HFF-Myc (cell line): ENCODE measurements around the gene RALGAPA2.

Source experiments
- DNase-seq: peaks from one replicate; pipeline ENCODE4 v3.0.0-alpha.2; 2011; ENCODE audit warnings: low read depth; ENCODE audit errors: extremely low read depth
- H3K4me3 ChIP-seq: replicated peaks from 2 replicates; pipeline ENCODE4 v1.5.1; 2011; ENCODE audit warnings: low read depth, mild to moderate bottlenecking, control low read depth, low read length
- CTCF ChIP-seq: IDR thresholded peaks from 2 replicates; pipeline ENCODE4 v1.5.1; 2012; ENCODE audit warnings: mild to moderate bottlenecking, low read depth, low read length, control low read depth; ENCODE audit errors: missing control alignments

Gene RALGAPA2

GRCh38 chr20:20425823-20426654 is 286.4 kb downstream of the RALGAPA2 start:
- no peak for TF ChIP-seq CTCF
- H3K4me3 ChIP-seq, result no peak overlapping the region
- DNase-seq, result no peak

GRCh38 chr20:20423117-20423516 is 289.3 kb downstream of the RALGAPA2 start:
- H3K4me3 ChIP-seq, result no peak overlapping the region

GRCh38 chr20:20417876-20418676 is 294.4 kb downstream of the RALGAPA2 start:
- no peak overlapping the region for H3K4me3 ChIP-seq
- no peak for DNase-seq
- no peak for TF ChIP-seq CTCF

More at GRCh38 chr20:20423117-20423516, 289.3 kb downstream of the RALGAPA2 start:
- DNase-seq, result no peak
- TF ChIP-seq CTCF, result no peak

GRCh38 chr20:20415321-20415720 is 297.1 kb downstream of the RALGAPA2 start:
- no peak for DNase-seq
- no peak overlapping the region for H3K4me3 ChIP-seq
- no peak for TF ChIP-seq CTCF

- no peak for DNase-seq
- no peak overlapping the region for H3K4me3 ChIP-seq
- TF ChIP-seq CTCF, result no peak
Observed at GRCh38 chr20:20414640-20415220, 297.7 kb downstream of the RALGAPA2 start.

GRCh38 chr20:20413810-20414281 is 298.6 kb downstream of the RALGAPA2 start:
- no peak for TF ChIP-seq CTCF
- no peak for DNase-seq
- H3K4me3 ChIP-seq, result no peak overlapping the region
